ENCODE data around the gene CSH1.
"Not testable (repeated sequence)": the region's sequence is repeated elsewhere in the genome, so short reads cannot be mapped to it uniquely, and the experiment has no call there.

The CSH1 gene

GRCh38 chr17:63898899-63899798 lies 2.8 kb upstream of the CSH1 start:
- not testable (repeated sequence) for DNase-seq

- DNase-seq = not testable (repeated sequence)
Measured at GRCh38 chr17:63894821-63895220, 1.6 kb downstream of the CSH1 start.

DNA sequence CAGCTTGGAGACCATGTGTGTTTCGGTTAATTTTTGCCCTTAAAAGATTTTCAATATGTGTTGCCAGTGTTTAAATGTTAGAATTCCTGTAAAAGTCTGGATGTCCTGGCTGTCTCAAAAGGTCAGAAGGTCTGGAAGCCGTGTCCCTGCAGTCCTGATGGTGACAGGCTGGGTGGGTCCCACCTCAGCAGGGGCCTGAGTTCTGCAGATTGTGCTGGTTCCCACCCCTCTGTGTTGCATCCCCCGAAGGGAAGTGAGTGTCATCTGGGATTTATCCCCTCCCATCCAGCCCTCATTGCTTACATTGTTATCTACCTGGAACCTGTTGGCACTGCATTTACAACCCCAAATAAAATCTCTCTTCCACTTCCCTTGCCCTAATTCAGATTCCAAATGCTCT lies 2.4 kb downstream of the CSH1 start:
- not testable (repeated sequence) for DNase-seq

DNA sequence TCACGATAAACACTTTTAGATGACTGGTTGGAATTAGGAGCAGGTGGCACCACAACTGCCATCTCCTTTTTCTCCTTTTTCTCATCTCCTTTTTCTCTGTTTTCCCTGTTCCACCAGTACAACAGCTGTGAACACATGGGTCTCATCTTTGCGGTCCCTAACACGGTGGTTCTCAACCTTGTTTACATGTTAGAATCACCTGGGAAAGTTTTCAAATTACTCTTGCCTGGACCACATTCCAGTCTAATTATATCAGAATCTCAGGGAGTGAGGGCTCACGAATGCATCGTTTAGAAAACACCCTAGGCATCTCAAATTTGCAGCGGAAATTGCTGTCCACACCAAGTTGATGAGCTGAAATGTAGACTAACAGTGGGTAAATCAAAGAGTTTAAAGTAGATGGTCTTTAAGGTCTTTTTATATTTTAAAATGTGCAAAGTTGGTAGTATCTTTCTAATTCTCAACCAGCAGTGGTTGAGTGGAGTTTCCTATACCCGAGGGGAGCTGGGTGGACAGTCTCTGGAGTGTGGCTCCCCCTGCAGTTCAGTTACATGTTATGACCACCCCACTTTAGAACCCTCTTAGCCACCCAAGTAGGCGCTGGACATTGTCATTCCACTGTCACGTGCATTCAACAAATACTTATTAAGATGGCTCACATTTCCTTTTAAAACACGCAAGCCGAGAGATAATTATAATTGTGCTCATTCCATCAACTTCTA lies 3.9 kb downstream of the CSH1 start:
- not testable (repeated sequence) for DNase-seq

GRCh38 chr17:63889026-63889848 lies 7.1 kb downstream of the CSH1 start:
- not testable (repeated sequence) for DNase-seq

GRCh38 chr17:63885119-63885518 lies 11.3 kb downstream of the CSH1 start:
- not testable (repeated sequence) for DNase-seq

DNA sequence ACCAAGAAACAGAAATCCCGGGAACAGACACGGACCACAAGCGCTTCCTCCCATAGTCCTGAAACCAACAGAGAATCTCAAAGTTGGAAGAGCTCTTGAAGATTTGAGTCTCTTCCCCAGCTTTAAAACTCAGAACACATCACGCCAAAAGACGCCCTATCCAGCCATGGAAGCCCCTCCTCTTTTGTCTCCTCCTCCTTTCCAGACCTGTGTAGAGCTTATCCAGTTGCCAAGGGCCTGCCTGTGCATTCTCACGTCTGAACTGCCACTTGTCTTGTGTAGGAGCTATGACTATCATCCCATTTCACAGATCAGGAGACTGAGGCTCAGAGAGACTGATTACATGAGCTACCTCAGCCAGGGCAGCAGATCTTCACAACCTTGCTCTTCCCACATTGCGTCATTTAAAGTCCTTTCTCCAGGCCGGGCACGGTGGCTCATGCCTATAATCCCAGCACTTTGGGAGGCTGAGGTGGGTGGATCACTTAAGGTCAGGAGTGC lies 13.7 kb downstream of the CSH1 start:
- not testable (repeated sequence) for DNase-seq

DNA sequence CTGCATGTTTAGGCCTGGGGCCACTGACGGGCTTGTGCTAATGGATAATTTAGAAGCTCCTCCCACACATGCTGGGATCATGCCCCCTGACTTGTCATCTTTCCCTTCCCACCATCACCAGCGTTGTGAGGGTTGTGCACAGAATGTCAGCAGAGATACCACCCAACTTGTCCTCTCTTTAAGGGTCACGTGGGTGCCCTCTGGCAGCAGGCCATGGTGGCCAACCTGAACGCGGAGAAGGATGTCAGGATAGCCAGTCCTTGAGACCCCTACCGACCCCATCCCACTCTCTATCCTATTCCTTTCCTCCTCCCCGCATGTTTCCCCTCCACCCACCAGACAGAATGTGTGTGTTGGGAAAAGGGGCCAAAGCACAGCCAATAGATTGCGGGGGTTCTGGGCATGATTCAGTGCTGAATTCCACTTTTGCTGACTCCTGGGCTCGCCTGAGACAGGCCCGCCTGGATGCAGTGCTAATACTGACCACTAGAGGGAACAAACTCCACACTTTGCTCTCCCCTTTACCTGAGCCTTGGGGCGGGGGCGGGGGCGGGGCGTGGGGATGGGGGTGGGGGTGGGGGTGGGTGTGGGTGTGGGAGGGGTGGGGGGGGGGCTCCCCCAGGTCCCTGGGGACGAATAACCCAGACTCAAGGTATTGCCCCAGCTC lies 14.3 kb downstream of the CSH1 start, which contains the start of gene GH2:
GH2 (minus strand) TSS at position 10 of the 667 bp plus-strand sequence. CDS start 143 bp downstream, outside the sequence.
- DNase-seq = no peak

- not testable (repeated sequence) for DNase-seq
Measured at GRCh38 chr17:63881337-63881736, 15.0 kb downstream of the CSH1 start.

DNA sequence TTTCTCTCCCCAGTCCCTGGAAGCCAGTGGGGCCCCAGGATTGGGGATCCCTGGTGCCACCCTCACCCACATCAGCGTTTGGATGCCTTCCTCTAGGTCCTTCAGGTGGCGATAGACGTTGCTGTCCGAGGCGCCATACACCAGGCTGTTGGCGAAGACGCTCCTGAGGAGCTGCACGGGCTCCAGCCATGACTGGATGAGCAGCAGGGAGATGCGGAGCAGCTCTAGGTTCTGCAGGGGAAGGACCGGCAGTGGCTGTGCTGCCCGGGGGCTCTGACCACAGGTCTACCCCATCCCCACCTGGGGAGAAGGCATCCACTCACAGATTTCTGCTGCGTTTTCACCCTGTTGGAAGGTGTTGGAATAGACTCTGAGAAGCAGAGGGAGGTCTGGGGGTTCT lies 15.7 kb downstream of the CSH1 start:
- no peak for DNase-seq

GRCh38 chr17:63878413-63878812 lies 18.0 kb downstream of the CSH1 start:
- not testable (repeated sequence) for DNase-seq

DNA sequence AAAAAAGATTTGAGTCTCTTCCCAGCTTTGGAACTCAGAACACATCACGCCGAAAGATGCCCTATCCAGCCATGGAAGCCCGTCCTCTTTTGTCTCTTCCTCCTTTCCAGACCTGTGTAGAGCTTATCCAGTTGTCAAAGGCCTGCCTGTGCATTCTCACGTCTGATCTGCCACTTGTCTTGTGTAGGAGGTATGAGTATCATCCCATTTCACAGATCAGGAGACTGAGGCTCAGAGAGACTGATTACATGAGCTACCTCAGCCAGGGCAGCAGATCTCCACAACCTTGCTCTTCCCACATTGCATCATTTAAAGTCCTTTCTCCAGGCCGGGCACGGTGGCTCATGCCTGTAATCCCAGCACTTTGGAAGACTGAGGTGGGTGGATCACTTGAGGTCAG lies 21.7 kb downstream of the CSH1 start:
- not testable (repeated sequence) for DNase-seq

DNA sequence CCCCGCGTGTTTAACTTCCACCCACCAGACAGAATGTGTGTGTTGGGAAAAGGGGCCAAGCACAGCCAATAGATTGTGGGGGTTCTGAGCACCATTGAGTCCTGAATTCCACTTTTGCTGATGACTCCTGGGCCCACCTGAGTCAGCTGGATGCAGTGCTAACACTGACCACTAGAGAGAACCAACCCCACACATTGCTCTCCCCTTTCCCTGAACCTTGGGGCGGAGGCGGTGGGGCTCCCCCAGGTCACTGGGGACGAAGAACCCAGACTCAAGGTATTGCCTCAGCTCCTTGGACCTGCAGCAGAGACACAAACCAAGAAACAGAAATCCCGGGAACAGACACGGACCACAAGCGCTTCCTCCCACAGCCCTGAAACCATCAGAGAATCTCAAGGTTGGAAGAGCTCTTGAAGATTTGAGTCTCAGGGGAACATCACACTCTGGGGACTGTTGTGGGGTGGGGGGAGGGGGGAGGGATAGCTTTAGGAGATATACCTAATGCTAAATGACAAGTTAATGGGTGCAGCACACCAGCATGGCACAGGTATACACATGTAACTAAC lies 22.2 kb downstream of the CSH1 start:
- not testable (repeated sequence) for DNase-seq

DNA sequence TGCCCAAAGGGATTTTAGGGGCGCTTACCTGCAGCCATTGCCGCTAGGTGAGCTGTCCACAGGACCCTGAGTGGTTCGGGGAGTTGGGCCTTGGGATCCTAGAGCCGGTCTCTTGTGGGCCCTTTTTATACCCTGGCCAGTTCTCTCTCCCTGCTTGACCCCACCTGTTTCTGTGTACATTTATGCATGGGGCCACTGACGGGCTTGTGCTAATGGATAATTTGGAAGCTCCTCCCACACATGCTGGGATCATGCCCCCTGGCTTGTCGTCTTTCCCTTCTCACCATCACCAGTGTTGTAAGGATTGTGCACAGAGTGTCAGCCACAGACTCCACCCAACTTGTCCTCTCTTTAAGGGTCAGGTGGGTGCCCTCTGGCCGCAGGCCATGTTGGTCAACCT lies 22.8 kb downstream of the CSH1 start, which contains the start of gene CSH2:
CSH2 (minus strand) TSS at position 101 of the 400 bp plus-strand sequence; CDS start at position 38, 63 bp downstream.
- DNase-seq = not testable (repeated sequence)

- not testable (repeated sequence) for DNase-seq
Measured at GRCh38 chr17:63871646-63872365, 24.6 kb downstream of the CSH1 start.

DNA sequence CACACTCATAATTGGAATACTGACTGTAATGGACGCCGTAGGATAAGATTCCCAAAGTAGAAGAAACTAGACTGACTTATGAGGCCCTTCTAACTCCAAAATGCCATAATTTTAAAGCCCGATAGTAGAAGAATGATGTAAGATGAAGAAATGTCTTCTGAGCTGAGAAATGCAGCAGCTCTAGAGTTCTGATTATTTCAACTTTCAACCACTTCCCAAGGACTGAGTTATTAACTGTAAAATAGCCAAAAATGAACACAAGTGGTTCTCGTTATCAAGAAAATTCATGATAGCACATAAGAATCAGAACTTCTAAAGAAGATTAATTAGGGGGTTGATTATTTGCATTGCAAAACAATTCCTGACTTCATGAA lies 26.1 kb downstream of the CSH1 start:
- DNase-seq = not testable (repeated sequence)

DNA sequence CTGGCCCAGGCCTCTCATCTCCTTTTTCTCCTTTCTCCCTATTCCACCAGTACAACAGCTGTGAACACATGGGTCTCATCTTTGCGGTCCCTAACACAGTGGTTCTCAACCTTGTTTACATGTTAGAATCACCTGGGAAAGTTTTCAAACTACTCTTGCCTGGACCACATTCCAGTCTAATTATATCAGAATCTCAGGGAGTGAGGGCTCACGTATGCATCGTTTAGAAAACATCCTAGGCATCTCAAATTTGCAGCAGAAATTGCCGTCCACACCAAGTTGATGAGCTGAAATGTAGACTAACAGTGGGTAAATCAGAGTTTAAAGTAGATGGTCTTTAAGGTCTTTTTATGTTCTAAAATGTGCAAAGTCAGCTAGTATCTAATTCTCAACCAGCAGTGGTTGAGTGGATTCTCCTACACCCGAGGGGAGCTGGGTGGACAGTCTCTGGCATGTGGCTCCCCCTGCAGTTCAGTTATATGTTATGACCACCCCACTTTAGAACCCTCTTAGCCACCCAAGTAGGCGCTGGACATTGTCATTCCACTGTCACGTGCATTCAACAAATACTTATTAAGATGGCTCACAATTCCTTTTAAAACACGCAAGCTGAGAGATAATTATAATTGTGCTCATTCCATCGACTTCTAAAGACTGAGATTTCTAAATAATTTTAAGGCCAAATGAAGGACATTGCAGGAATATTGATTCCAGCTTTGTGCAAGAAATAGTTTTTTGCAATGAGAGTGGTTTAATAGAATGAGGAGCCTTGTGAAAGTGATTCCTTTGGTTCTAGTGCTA lies 26.7 kb downstream of the CSH1 start:
- not testable (repeated sequence) for DNase-seq

DNA sequence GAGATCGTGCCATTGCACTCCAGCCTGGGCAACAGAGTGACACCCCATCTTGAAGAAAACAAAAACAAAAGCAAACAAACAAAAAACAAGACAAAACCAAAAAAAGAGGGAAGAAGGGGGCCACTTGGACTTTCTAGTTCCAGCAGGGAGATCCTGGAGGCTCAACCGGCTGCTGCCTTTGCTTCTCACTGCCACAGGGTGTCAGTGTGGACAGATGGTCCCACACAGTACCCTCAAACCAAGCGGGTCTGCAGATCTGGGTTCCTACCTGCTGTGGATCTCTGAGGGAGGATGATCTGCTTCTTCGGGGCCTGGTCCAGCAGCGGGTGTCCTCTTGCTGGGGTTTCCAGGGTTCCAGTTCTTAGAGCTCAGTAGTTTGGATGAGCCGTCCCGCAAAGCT lies 29.7 kb downstream of the CSH1 start:
- not testable (repeated sequence) for DNase-seq

DNA sequence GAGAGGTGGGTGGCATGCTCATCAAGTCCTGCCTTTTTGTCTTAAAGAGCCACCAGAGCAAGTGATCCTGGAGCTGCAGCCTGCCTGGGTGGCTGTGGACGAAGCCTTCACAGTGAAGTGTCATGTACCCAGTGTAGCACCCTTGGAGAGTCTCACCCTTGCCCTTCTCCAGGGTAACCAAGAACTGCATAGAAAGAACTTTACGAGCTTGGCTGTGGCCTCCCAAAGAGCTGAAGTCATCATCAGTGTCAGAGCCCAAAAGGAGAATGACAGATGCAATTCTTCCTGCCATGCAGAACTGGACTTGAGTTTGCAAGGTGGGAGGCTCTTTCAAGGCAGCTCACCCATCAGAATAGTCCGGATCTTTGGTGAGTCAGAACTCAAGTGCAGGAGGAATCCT lies 37.1 kb downstream of the CSH1 start:
- no peak for DNase-seq

DNA sequence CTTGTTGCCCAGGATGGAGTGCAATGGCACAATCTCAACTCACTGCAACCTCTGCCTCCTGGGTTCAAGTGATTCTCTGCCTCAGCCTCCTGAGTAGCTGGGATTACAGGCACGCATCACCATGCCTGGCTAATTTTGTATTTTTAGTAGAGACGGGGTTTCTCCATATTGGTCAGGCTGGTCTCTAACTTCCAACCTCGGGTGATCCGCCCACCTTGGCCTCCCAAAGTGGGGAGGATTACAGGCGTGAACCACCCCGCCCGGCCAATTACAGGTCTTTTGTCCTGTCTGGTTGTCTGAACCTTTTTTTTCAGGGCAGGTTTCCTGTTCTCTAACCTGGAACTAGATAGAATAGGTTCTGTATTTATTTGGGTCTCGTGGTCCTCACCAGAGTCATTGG lies 39.9 kb downstream of the CSH1 start:
- not testable (repeated sequence) for DNase-seq
